Subcutaneous adipose tissue (tissue), 4 donors: ENCODE data around the gene TNPO1. TPM values are rescaled to one million over a fixed set of nuclear protein-coding genes. Genes with fewer than 3 reads are reported as not detected.

Source experiments
- CTCF ChIP-seq: fragments of 450-650 bp; IDR thresholded peaks from one replicate; pipeline ENCODE4 v1.5.1; 2016; ENCODE audit warnings: low read depth, mild to moderate bottlenecking, control low read depth, antibody characterized with exemption, moderate library complexity
- total RNA-seq, 4 donors: library from RNA; depleted of rRNA; stranded (reverse); fragments of >200 nt; gene quantifications; one replicate each; pipeline ENCODE4 v1.1.0, GENCODE V29; 2016

Gene TNPO1
- total RNA-seq, 4 donors from 2014 or later, result 92.1 to 130 (median 103) TPM

DNA sequence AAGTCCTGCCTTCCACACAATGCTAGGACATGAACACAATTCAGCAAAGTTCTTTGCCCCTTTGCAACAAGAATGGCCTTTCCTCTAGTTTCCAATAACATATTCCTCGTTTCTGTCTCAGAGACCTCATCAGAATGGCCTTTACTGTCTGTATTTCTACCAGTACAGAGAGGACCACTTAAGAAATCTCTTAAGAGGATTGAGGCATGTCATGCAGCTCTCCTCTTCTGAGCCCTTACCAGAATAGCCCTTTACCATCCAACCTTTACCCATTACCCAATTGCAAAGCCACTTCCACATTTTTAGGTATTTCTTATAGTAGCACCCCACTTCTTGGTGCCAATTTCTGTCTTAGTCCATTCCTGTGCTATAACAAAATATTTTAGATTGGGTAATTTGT, 20.3 kb downstream of the TNPO1 start:
- TF ChIP-seq CTCF, result no peak

- TF ChIP-seq CTCF, result no peak
Measured at GRCh38 chr5:72837524-72838096, 21.1 kb downstream of the TNPO1 start.

DNA sequence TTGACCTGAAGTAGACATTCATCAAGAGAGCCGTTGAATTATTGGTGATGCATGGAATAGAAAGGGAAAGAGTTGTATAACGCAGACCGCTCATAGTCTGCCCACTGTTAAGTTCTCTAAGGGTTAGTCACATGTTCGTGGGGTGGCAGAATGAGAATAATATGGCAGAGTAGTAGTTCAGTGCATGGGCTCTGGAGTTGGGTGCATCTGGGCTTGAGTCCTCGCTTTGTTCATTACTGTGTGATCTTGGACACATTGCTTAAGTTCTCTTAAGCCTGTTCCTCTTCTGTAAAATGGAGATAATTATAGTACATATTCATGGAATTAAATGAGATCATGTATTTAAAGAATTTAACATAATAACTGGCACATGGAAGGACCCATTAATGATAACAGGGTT, 23.6 kb downstream of the TNPO1 start:
- TF ChIP-seq CTCF, result no peak

GRCh38 chr5:72841756-72842535, 25.5 kb downstream of the TNPO1 start:
- no peak for TF ChIP-seq CTCF

GRCh38 chr5:72842816-72843215, 26.4 kb downstream of the TNPO1 start:
- TF ChIP-seq CTCF, result no peak

DNA sequence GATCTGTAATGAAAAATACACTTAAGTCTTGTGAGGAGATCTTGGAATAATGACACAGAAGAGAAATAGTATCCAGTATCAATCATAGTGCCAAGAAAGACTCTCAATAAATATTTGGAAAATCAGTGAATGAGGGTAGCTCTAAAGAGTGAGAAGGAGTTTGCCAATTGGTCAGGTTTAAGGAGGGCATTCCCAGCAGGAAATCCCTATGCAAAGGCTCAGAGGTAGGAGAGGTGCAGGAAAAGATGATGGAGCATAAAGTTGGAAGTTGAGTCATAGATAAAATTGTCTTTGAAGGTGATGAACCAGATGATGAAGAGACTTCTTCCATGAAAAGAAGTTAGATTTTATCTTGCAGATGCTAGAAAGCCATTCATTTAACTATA, 27.8 kb downstream of the TNPO1 start:
- no peak for TF ChIP-seq CTCF

DNA sequence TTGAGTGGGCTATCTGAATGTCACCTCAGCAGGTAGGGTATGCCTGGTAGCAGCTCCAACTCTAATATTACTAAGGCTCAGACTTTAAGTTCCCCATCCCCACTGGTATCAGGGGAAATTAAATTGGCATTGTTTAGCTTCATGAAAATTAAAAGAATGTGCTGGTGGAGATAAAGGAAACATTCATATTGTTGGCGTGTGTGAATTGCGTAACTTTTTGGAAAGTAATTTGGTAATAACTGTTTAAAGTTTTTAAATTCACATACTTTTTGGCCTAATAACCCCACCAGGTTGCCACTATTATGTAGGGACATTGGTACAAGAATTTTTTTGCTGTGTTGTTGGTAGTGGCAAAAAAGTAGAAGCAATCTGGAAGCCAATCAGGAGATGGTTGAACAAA, 29.4 kb downstream of the TNPO1 start:
- TF ChIP-seq CTCF, result no peak
